GM20000 (cell line): ENCODE measurements around the gene RBP2.

Source experiments
- DNase-seq: peaks from one replicate; pipeline ENCODE4 v3.0.0; 2012; ENCODE audit warnings: low spot score
- CTCF ChIP-seq: IDR thresholded peaks from 2 replicates; pipeline ENCODE4 v1.5.1; 2012; ENCODE audit warnings: mild to moderate bottlenecking, control low read depth; ENCODE audit errors: extremely low read depth, missing control alignments

RBP2 gene

GRCh38 chr3:139466360-139466759 is 10.0 kb downstream of the RBP2 start:
- no peak for TF ChIP-seq CTCF
- no peak for DNase-seq

GRCh38 chr3:139465636-139466035 is 10.7 kb downstream of the RBP2 start:
- TF ChIP-seq CTCF, result no peak
- DNase-seq, result no peak

- no peak for DNase-seq
- no peak for TF ChIP-seq CTCF
Measured at GRCh38 chr3:139463466-139463865, 12.8 kb downstream of the RBP2 start.

- DNase-seq, result no peak
- TF ChIP-seq CTCF, result no peak
Measured at GRCh38 chr3:139460529-139460928, 15.8 kb downstream of the RBP2 start.

GRCh38 chr3:139460076-139460475 is 16.2 kb downstream of the RBP2 start:
- TF ChIP-seq CTCF, result no peak
- DNase-seq, result no peak

GRCh38 chr3:139458348-139458747 is 18.0 kb downstream of the RBP2 start:
- no peak for TF ChIP-seq CTCF

GRCh38 chr3:139457066-139457465 is 19.2 kb downstream of the RBP2 start:
- TF ChIP-seq CTCF, result no peak
- DNase-seq, result no peak

More at GRCh38 chr3:139458348-139458747, 18.0 kb downstream of the RBP2 start:
- no peak for DNase-seq
